ENCODE measurements around the gene STXBP3. TPM values are rescaled to one million over a fixed set of nuclear protein-coding genes. Genes with fewer than 3 reads are reported as not detected.

The STXBP3 gene
- total and polyA plus RNA-seq, 2 donors (not counting 1 experiment from before 2014, with no cell fraction given), result 55.3 to 71.0 TPM

GRCh38 chr1:108712606-108713150 is 33.8 kb upstream of the STXBP3 start, which contains the start of gene FNDC7:
FNDC7 (plus strand) TSS chr1:108712908; CDS start chr1:108712934, 26 bp downstream.
- Histone ChIP-seq H3K4me3 (replicated peaks in 1 of 4; ENCODE audit: control extremely low read depth in 1 of 4, insufficient read depth in 1 of 4, low read depth in 3 of 4, low read length in 4 of 4) (no peak within 1 kb of the TSS), H3K36me3 (ENCODE audit: control insufficient read depth, insufficient read depth, low read length) (no peaks in the 10 kb centered on the region), H4K20me1 (ENCODE audit: control insufficient read depth, extremely low read depth, insufficient read depth, low read length) (no peaks in the 10 kb centered on the region), H3K4me2 (ENCODE audit: extremely low read depth, insufficient read depth, low read length) (no peak within 1 kb of the TSS), H3K9ac (ENCODE audit: insufficient read depth, low read length) (no peak within 1 kb of the TSS), H3K9me3 (ENCODE audit: control insufficient read depth, insufficient read depth, low read depth, low read length) (no peaks in the 10 kb centered on the region), H2AFZ (ENCODE audit: low read length) (peak within 1 kb of the TSS; percentile 48), H3K79me2 (ENCODE audit: control insufficient read depth, insufficient read depth, low read length) (no peaks in the 10 kb centered on the region), H3K27me3 (ENCODE audit: control insufficient read depth, insufficient read depth, low read length) (no peaks in the 10 kb centered on the region), H3K27ac (ENCODE audit: insufficient read depth, low read length) (no peak within 1 kb of the TSS), H3K4me1 (ENCODE audit: control insufficient read depth, extremely low read depth, insufficient read depth, low read length) (no peaks in the 10 kb centered on the region)
- TF ChIP-seq EZH2 (IDR thresholded peaks at IDR 0.05; ENCODE audit: low read length, missing control alignments) (no peak), CTCF (conservative IDR thresholded peaks at IDR 0.05 in 1 of 2, IDR thresholded peaks at IDR 0.05 in 1 of 2; ENCODE audit: low read depth in 1 of 2, low read length in 2 of 2) (no peak)
- peak in 1 of 2 donors; percentile 74 for DNase-seq (ENCODE audit: low read depth in 2 of 2)

DNA sequence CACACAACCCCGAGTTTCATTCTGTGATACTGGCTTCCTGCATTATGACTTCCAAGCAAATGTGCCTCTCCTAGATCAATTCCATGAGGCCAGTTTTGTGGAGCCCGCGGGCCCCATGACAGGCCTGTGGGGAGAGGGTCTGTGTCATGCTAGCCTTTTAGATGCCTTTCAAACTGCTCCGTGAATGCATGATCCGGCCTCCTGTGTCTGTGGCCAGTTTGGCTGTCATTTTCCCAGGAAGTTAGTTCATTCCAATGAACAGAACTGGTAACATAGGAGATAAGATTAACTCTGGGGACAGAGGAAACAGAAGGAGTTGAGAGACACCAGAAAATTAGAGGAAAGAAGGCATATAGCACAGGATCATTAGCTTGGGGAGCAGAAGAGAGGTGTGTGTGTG is 30.5 kb upstream of the STXBP3 start:
- peak in 1 of 2 donors; percentile 50 for DNase-seq (ENCODE audit: low read depth in 2 of 2)
- Histone ChIP-seq H3K9ac (ENCODE audit: insufficient read depth, low read length) (no peak overlapping the region), H3K4me3 (replicated peaks in 1 of 4; ENCODE audit: control extremely low read depth in 1 of 4, insufficient read depth in 1 of 4, low read depth in 3 of 4, low read length in 4 of 4) (no peak overlapping the region), H4K20me1 (ENCODE audit: control insufficient read depth, extremely low read depth, insufficient read depth, low read length) (no peaks in the 10 kb centered on the region), H3K4me1 (ENCODE audit: control insufficient read depth, extremely low read depth, insufficient read depth, low read length) (peaks cover 17% of the 10 kb centered on the region), H3K27me3 (ENCODE audit: control insufficient read depth, insufficient read depth, low read length) (no peaks in the 10 kb centered on the region), H3K27ac (ENCODE audit: insufficient read depth, low read length) (no peak overlapping the region), H2AFZ (ENCODE audit: low read length) (no peak overlapping the region), H3K9me3 (ENCODE audit: control insufficient read depth, insufficient read depth, low read depth, low read length) (no peaks in the 10 kb centered on the region), H3K4me2 (ENCODE audit: extremely low read depth, insufficient read depth, low read length) (no peak overlapping the region), H3K79me2 (ENCODE audit: control insufficient read depth, insufficient read depth, low read length) (no peaks in the 10 kb centered on the region), H3K36me3 (ENCODE audit: control insufficient read depth, insufficient read depth, low read length) (no peaks in the 10 kb centered on the region)
- TF ChIP-seq EZH2 (IDR thresholded peaks at IDR 0.05; ENCODE audit: low read length, missing control alignments) (no peak), CTCF (conservative IDR thresholded peaks at IDR 0.05 in 1 of 2, IDR thresholded peaks at IDR 0.05 in 1 of 2; ENCODE audit: low read depth in 1 of 2, low read length in 2 of 2) (no peak)

- H3K79me2 ChIP-seq (ENCODE audit: control insufficient read depth, insufficient read depth, low read length), result no peaks in the 10 kb centered on the region
- no peak overlapping the region for H3K4me2 ChIP-seq (ENCODE audit: extremely low read depth, insufficient read depth, low read length)
- no peak overlapping the region for H2AFZ ChIP-seq (ENCODE audit: low read length)
- H3K4me3 ChIP-seq (replicated peaks in 1 of 4; ENCODE audit: control extremely low read depth in 1 of 4, insufficient read depth in 1 of 4, low read depth in 3 of 4, low read length in 4 of 4), result no peak overlapping the region
- H3K36me3 ChIP-seq (ENCODE audit: control insufficient read depth, insufficient read depth, low read length), result no peaks in the 10 kb centered on the region
- no peaks in the 10 kb centered on the region for H3K27me3 ChIP-seq (ENCODE audit: control insufficient read depth, insufficient read depth, low read length)
- no peaks in the 10 kb centered on the region for H3K9me3 ChIP-seq (ENCODE audit: control insufficient read depth, insufficient read depth, low read depth, low read length)
- H3K27ac ChIP-seq (ENCODE audit: insufficient read depth, low read length), result no peak overlapping the region
- H3K9ac ChIP-seq (ENCODE audit: insufficient read depth, low read length), result no peak overlapping the region
- H3K4me1 ChIP-seq (ENCODE audit: control insufficient read depth, extremely low read depth, insufficient read depth, low read length), result peaks cover 20% of the 10 kb centered on the region
- no peaks in the 10 kb centered on the region for H4K20me1 ChIP-seq (ENCODE audit: control insufficient read depth, extremely low read depth, insufficient read depth, low read length)
- DNase-seq (ENCODE audit: low read depth in 2 of 2), result peak in 1 of 2 donors; percentile 54
- no peak for TF ChIP-seq CTCF (conservative IDR thresholded peaks at IDR 0.05 in 1 of 2, IDR thresholded peaks at IDR 0.05 in 1 of 2; ENCODE audit: low read depth in 1 of 2, low read length in 2 of 2)
- TF ChIP-seq EZH2 (IDR thresholded peaks at IDR 0.05; ENCODE audit: low read length, missing control alignments), result no peak
These were observed 29.8 kb upstream of the STXBP3 start for GRCh38 chr1:108716437-108717230.
